Neural progenitor cell (in vitro differentiated cells): ENCODE data around the gene SRSF1.

Source experiments
- CTCF ChIP-seq: fragments of 200-600 bp; sonication (generic); IDR thresholded peaks from 2 replicates; pipeline ENCODE4 v1.5.1; 2017; ENCODE audit warnings: antibody characterized with exemption, mild to moderate bottlenecking
- EZH2 ChIP-seq: fragments of 200-600 bp; sonication (generic); IDR thresholded peaks from 2 replicates; pipeline ENCODE4 v1.6.1; 2017; ENCODE audit warnings: antibody characterized with exemption, mild to moderate bottlenecking, moderate library complexity
- EZH2phosphoT487 ChIP-seq: fragments of 200-600 bp; sonication (generic); IDR thresholded peaks from 2 replicates; pipeline ENCODE4 v1.6.1; 2017; ENCODE audit warnings: antibody characterized with exemption

- no peak for TF ChIP-seq CTCF
- TF ChIP-seq EZH2 = no peak
- TF ChIP-seq EZH2phosphoT487 = no peak
Measured at GRCh38 chr17:58047376-58048150, 40.5 kb upstream of the SRSF1 start.
